ENCODE data around the gene SLC35A2. TPM values are rescaled to one million over a fixed set of nuclear protein-coding genes. Genes with fewer than 3 reads are reported as not detected.

SLC35A2 gene
- total and polyA plus RNA-seq, 2 of the 4 experiments (the other 2 are of a cell fraction) = 10.8 to 48.3 TPM

- Histone ChIP-seq H3K27ac (ENCODE audit: insufficient read depth, low read length) (no peak overlapping the region), H3K4me3 (ENCODE audit: insufficient read depth, low read depth, low read length) (no peak overlapping the region), H3K56ac (ENCODE audit: extremely low read depth, insufficient read depth, low read length) (no peak overlapping the region), H3K9me3 (ENCODE audit: control insufficient read depth, insufficient read depth, low read length) (no peaks in the 10 kb centered on the region; the same call in 1 of the 2 replicates), H3K79me1 (ENCODE audit: low read depth in 1 of 2, low read length in 2 of 2) (peaks cover 0 to 14% of the 10 kb centered on the region in 2 experiments; a peak in 2 of 4 replicates), H3K9ac (ENCODE audit: low read depth, low read length) (no peak overlapping the region), H2AFZ (replicated peaks; ENCODE audit: low read length, poor library complexity) (no peak overlapping the region), H4K91ac (ENCODE audit: insufficient read depth, low read depth, low read length) (no peak overlapping the region), H3K23ac (ENCODE audit: low read depth, low read length) (no peak overlapping the region), H3K14ac (replicated peaks; ENCODE audit: low read depth, low read length) (no peak overlapping the region), H3K18ac (ENCODE audit: low read depth, low read length) (no peak overlapping the region), H2AK5ac (ENCODE audit: low read depth, low read length) (no peak overlapping the region), H3K4me2 (ENCODE audit: low read depth, low read length) (no peak overlapping the region), H2BK15ac (ENCODE audit: low read depth, low read length) (no peak overlapping the region), H2AK9ac (replicated peaks; ENCODE audit: low read depth, low read length, poor library complexity) (no peak overlapping the region), H2BK5ac (ENCODE audit: low read depth, low read length, poor library complexity, severe bottlenecking) (no peak overlapping the region), H2BK20ac (ENCODE audit: low read depth, low read length) (no peak overlapping the region), H3K9me1 (ENCODE audit: insufficient read depth, low read length) (no peaks in the 10 kb centered on the region), H4K20me1 (ENCODE audit: insufficient read depth, low read length) (peaks cover 2% of the 10 kb centered on the region), H3K36me3 (ENCODE audit: control insufficient read depth, insufficient read depth, low read length) (peaks cover 19% of the 10 kb centered on the region), H4K8ac (ENCODE audit: low read depth in 2 of 2, low read length in 2 of 2) (no peak overlapping the region), H2BK120ac (ENCODE audit: low read depth, low read length) (no peak overlapping the region), H4K5ac (ENCODE audit: low read depth, low read length) (no peak overlapping the region), H3K27me3 (ENCODE audit: control insufficient read depth, insufficient read depth, low read length) (no peaks in the 10 kb centered on the region), H3K4me1 (ENCODE audit: control insufficient read depth, insufficient read depth, low read length) (no peaks in the 10 kb centered on the region), H3K4ac (ENCODE audit: low read depth, low read length) (no peak overlapping the region)
- ATAC-seq (ENCODE audit: low read depth) (no peak), DNase-seq (no peak)
- intact Hi-C loops (cut with micrococcal nuclease) (no loop called here), dilution Hi-C loops (cut with HindIII; ENCODE audit: low sequenced_read_pairs, unreplicated experiment) (no loop called here), in situ Hi-C loops (cut with MboI; ENCODE audit: low sequenced_read_pairs) (no loop called here)
- ChIA-PET POLR2A (ENCODE audit: unreplicated experiment) (no interaction called here), CTCF (no interaction called here)
- TF ChIP-seq RCOR1 (IDR thresholded peaks at IDR 0.05; ENCODE audit: insufficient replicate concordance, low read length) (no peak), MXI1 (IDR thresholded peaks at IDR 0.05; ENCODE audit: borderline replicate concordance, low read depth, low read length) (no peak), FOS (IDR thresholded peaks at IDR 0.05; ENCODE audit: low read depth, low read length) (no peak), RFX5 (IDR thresholded peaks at IDR 0.05; ENCODE audit: low read depth, low read length) (no peak), USF2 (IDR thresholded peaks at IDR 0.05; ENCODE audit: low read depth, low read length) (no peak), CHD1 (IDR thresholded peaks at IDR 0.05; ENCODE audit: low read depth, low read length) (no peak), CEBPB (IDR thresholded peaks at IDR 0.05; ENCODE audit: low read depth, low read length) (no peak), POLR2A (IDR thresholded peaks at IDR 0.05; ENCODE audit: low read depth, low read length) (no peak), SMC3 (IDR thresholded peaks at IDR 0.05; ENCODE audit: low read depth, low read length) (no peak)
- TF ChIP-seq, protein P1, sequence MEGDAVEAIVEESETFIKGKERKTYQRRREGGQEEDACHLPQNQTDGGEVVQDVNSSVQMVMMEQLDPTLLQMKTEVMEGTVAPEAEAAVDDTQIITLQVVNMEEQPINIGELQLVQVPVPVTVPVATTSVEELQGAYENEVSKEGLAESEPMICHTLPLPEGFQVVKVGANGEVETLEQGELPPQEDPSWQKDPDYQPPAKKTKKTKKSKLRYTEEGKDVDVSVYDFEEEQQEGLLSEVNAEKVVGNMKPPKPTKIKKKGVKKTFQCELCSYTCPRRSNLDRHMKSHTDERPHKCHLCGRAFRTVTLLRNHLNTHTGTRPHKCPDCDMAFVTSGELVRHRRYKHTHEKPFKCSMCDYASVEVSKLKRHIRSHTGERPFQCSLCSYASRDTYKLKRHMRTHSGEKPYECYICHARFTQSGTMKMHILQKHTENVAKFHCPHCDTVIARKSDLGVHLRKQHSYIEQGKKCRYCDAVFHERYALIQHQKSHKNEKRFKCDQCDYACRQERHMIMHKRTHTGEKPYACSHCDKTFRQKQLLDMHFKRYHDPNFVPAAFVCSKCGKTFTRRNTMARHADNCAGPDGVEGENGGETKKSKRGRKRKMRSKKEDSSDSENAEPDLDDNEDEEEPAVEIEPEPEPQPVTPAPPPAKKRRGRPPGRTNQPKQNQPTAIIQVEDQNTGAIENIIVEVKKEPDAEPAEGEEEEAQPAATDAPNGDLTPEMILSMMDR (conservative IDR thresholded peaks at IDR 0.05; ENCODE audit: low read depth, low read length) = no peak
- TF ChIP-seq, protein P2, sequence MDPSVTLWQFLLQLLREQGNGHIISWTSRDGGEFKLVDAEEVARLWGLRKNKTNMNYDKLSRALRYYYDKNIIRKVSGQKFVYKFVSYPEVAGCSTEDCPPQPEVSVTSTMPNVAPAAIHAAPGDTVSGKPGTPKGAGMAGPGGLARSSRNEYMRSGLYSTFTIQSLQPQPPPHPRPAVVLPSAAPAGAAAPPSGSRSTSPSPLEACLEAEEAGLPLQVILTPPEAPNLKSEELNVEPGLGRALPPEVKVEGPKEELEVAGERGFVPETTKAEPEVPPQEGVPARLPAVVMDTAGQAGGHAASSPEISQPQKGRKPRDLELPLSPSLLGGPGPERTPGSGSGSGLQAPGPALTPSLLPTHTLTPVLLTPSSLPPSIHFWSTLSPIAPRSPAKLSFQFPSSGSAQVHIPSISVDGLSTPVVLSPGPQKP (IDR thresholded peaks at IDR 0.05; ENCODE audit: borderline replicate concordance, low read depth, low read length) = no peak
- no TSS peak for BruUV-seq (replicated peaks)
- WGBS, 2 experiments (ENCODE audit: extremely low coverage in 2 of 2, insufficient read length in 1 of 2) = no CpG with 5 or more reads among the region's 6 CpGs
Measured at GRCh38 chrX:48903290-48903689, 8.2 kb downstream of the SLC35A2 start.

All from IMR-90 (cell line).